Omental fat pad (tissue), 4 donors: ENCODE data around the gene LRRC25. TPM values are rescaled to one million over a fixed set of nuclear protein-coding genes. Genes with fewer than 3 reads are reported as not detected.
"Not testable (repeated sequence)": the region's sequence is repeated elsewhere in the genome, so short reads cannot be mapped to it uniquely, and the experiment has no call there.

ENCODE experiments used
- ATAC-seq: fragments of 150-250 bp; one replicate; pipeline ENCODE4 v1.9.1; 2016; ENCODE audit warnings: mild to moderate bottlenecking, moderate library complexity; ENCODE audit not compliant: low FRiP score
- DNase-seq: peaks from one replicate; pipeline ENCODE4 v3.0.0-alpha.2; 2019; ENCODE audit warnings: low spot score
- total RNA-seq, 4 donors: library from RNA; depleted of rRNA; stranded (reverse); fragments of >200 nt; gene quantifications; one replicate each; pipeline ENCODE4 v1.1.0, GENCODE V29; 2016
- TF ChIP-seq, protein P1 (sequence below), 3 donors: fragments of 450-650 bp; IDR thresholded peaks; one replicate each; pipeline ENCODE4 v1.5.1; 2016 to 2017; ENCODE audit warnings: antibody characterized with exemption in 3 of 3, mild to moderate bottlenecking in 3 of 3, moderate library complexity in 2 of 3

LRRC25 gene
- total RNA-seq, 4 donors from 2014 or later = 11.8 to 37.2 (median 28.8) TPM

DNA sequence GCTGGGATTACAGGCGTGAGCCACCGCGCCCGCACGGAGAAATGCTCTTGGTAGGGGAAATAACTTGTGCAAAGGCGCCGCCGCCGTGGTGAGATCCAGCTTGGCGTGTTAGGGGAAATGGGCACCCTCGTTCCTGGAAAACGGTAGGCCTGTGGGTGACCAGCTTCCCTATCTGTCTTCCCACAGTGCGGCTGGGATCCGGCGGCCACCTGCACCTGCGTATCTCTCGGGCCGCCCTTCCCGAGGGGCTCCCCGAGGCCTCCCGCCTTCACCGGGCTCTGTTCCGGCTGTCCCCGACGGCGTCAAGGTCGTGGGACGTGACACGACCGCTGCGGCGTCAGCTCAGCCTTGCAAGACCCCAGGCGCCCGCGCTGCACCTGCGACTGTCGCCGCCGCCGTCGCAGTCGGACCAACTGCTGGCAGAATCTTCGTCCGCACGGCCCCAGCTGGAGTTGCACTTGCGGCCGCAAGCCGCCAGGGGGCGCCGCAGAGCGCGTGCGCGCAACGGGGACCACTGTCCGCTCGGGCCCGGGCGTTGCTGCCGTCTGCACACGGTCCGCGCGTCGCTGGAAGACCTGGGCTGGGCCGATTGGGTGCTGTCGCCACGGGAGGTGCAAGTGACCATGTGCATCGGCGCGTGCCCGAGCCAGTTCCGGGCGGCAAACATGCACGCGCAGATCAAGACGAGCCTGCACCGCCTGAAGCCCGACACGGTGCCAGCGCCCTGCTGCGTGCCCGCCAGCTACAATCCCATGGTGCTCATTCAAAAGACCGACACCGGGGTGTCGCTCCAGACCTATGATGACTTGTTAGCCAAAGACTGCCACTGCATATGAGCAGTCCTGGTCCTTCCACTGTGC lies 9.1 kb downstream of the LRRC25 start:
- ATAC-seq = peak; percentile 84
- TF ChIP-seq, protein P1, sequence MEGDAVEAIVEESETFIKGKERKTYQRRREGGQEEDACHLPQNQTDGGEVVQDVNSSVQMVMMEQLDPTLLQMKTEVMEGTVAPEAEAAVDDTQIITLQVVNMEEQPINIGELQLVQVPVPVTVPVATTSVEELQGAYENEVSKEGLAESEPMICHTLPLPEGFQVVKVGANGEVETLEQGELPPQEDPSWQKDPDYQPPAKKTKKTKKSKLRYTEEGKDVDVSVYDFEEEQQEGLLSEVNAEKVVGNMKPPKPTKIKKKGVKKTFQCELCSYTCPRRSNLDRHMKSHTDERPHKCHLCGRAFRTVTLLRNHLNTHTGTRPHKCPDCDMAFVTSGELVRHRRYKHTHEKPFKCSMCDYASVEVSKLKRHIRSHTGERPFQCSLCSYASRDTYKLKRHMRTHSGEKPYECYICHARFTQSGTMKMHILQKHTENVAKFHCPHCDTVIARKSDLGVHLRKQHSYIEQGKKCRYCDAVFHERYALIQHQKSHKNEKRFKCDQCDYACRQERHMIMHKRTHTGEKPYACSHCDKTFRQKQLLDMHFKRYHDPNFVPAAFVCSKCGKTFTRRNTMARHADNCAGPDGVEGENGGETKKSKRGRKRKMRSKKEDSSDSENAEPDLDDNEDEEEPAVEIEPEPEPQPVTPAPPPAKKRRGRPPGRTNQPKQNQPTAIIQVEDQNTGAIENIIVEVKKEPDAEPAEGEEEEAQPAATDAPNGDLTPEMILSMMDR (IDR thresholded peaks at IDR 0.05) = peak in 2 of 3 donors; percentile 93 to 95
- no peak for DNase-seq

DNA sequence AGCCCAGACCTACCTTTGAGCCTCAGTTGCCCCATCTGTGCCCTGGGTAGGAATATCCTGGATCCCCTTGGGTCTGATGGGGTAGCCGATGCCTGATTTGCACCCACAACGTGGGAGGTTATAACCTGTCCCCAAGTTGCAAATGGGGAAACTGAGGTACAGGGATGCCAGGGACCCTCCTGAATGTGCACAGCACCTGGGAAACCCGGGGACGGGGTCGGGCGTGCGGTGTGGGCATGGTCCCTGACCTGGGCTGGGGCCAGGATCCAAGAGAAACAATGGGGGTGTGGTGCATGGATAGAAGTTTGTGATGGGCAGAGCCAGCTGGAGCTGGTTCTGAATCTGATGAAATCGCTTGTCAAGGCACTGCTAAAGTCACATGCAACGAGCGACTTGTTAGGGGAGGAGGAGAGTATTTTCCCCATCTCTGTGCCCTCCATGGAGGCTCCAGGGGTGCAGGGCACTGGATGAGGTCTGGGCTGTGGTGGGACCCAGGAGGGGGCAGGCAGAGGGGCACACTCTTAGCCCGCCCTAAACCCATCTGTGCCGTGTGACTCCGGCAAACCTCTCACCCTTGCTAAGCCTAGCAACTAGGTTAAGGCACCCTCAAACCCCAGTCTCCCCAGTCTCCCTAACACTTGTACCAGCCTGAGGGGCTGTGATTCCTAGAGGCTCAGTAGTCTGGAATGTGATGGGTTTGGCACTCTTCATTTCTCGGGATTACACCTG lies 10.7 kb downstream of the LRRC25 start:
- TF ChIP-seq, protein P1 (IDR thresholded peaks at IDR 0.05) = no peak
- DNase-seq (no peak), ATAC-seq (no peak)

DNA sequence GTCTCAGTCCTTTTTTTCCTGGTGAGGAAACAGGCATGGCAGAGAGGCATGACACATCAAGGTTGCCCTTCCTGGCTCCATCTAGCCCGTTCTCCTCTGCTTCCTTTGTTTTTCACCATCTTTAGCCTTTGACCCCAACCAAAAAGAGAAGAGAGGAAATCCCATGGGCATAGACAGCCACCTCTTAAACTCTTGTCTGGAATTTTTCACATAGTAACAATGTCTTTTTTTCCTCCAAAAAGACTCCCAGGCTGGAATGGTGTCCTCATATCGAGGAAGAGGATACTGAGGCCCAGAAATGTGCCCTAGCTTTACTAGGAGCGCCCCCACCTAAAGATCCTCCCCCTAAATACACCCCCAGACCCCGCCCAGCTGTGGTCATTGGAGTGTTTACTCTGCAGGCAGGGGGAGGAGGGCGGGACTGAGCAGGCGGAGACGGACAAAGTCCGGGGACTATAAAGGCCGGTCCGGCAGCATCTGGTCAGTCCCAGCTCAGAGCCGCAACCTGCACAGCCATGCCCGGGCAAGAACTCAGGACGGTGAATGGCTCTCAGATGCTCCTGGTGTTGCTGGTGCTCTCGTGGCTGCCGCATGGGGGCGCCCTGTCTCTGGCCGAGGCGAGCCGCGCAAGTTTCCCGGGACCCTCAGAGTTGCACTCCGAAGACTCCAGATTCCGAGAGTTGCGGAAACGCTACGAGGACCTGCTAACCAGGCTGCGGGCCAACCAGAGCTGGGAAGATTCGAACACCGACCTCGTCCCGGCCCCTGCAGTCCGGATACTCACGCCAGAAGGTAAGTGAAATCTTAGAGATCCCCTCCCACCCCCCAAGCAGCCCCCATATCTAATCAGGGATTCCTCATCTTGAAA lies 11.5 kb downstream of the LRRC25 start, which contains the start of gene GDF15:
GDF15 (plus strand) TSS at position 484 of the 868 bp plus-strand sequence; CDS start at position 516, 32 bp downstream.
- TF ChIP-seq, protein P1 (IDR thresholded peaks at IDR 0.05) = no peak
- no peak for ATAC-seq
- no peak for DNase-seq

DNA sequence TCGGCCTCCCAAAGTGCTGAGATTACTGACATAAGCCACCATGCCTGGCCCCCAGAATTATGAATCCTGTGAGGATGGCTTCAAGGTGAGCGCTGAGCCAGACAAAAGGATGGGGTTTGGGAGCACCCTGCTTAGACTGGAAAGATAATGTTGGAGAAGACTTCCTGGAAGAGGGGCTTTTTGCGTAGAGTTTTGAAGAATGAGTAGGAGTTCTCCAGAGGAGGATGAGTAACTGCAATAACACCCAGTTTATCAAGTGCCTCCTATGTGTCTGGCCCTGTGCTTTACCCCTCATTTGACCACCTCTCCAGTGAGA lies 12.1 kb downstream of the LRRC25 start:
- TF ChIP-seq, protein P1 (IDR thresholded peaks at IDR 0.05) = no peak
- ATAC-seq = no peak
- no peak for DNase-seq

DNA sequence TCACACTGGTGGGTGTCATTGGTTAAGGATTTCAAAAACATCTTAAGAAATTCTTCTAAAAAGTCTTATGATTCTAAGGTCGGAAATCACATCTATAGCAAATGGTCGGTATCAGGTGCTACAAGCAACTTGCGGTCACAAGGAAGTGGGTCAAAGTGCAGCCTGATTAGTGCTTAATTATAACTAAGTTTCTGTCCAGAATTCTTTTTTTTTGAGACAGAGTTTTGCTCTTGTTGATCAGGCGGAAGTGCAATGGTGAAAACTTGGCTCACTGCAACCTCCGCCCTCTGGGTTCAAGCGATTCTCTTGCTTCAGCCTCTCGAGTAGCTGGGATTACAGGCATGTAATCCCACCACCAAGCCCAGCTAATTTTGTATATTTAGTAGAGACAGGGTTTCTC lies 12.6 kb downstream of the LRRC25 start:
- TF ChIP-seq, protein P1 (IDR thresholded peaks at IDR 0.05) = no peak

DNA sequence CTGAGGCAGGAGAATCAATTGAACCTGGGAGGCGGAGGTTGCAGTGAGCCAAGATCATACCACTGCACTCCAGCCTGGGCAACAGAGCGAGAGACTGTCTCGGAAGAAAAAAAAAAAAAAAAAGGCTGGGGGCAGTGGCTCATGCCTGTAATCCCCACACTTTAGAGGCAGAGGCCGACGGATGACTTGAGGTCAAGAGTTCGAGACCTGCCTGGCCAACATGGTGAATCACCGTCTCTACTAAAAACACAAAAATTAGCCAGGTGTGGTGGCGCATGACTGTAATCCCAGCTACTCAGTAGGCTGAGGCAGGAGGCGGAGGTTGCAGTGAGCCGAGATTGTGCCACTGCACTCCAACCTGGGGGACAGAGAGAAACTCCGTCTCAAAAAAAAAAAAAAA lies 13.8 kb downstream of the LRRC25 start:
- ATAC-seq = not testable (repeated sequence)

More for the DNA sequence above, 12.6 kb downstream of the LRRC25 start:
- DNase-seq = no peak
- no peak for ATAC-seq

DNA sequence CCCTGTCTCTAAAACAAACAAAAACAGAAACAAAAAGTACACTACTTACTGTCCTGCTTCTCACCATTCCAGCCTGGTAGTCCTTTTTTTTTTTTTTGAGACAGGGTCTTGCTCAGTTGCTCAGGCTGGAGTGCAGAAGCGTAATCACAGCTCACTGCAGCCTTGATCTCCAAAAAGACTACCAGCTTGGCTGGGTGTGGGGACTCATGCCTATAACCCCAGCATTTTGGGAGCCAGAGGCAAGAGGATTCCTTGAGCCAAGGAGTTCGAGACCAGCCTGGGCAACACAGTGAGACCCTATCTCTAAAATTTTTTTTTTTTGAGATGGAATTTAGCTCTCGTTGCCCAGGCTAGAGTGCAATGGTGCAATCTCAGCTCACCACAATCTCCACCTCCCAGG lies 16.6 kb downstream of the LRRC25 start:
- DNase-seq = no peak
- ATAC-seq = no peak
- TF ChIP-seq, protein P1 (IDR thresholded peaks at IDR 0.05) = no peak

More for the DNA sequence above, 13.8 kb downstream of the LRRC25 start:
- DNase-seq = not testable (repeated sequence)
